NCI-H1694 (cell line): ENCODE results near the gene HELZ.
A peak's percentile ranks its signal among the peaks of the same experiment; 100 is the strongest.
"Not testable (repeated sequence)": the region's sequence is repeated elsewhere in the genome, so short reads cannot be mapped to it uniquely, and the experiment has no call there.

ENCODE experiments used
- DNase-seq: peaks from one replicate; lab custom pipeline; 2025; lab: John Stamatoyannopoulos, UW

HELZ gene

DNA sequence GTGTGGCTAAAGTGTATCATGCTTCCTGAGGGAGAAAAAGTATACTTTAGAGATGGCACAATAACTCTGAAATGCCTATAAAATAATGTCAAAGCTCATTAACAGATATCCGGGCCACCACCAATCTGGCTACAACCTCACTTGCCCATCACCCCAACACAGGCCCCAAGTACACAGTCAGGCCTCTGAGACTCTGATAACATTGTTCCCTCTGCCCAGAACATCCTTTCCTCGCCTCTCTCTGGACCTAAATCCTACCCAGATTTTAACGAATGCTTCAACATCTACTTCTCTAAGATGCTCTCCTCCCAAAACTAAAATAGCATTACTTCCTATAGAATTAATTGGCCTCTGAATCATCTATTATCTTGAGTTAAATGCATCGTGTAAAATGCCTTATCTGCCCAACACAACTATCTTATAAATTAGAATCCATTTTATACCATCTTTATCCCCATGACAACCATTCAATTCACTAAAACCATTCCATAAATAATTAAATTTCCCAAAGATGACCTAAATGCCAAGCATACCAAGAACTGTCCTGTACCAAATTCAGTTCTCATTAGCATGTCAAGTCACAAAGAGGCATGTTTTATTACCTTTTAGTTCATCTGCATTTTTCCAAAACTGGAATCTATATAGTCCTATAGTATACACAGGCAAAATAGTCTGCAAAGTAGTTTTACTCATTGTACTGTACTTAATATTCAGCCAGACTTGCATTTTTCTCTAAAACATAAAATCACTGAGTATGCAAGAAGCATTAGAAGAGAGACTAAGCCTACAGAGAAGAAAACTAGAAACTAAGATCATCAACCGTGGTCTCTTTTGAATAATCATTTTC, 15.7 kb downstream of the HELZ start:
- no peak for DNase-seq

DNA sequence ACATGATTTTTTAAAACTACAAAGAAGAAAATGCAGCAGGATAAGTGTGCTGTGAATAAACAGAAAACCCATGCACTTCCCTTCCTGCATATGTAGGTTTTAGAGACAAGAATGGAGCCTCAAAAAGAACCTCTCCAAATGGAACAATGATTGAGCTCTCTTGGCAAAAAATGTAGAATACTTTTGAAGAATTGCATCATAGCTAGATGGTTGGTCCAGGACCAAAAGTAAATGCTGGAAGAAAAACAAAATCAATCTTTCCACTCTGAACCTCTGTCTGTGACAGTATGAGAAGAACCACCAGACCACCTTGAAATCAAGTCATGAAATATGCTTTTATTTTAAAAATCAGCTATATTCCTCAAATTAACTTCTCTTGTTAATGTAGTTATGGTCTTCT, 17.5 kb downstream of the HELZ start:
- no peak for DNase-seq

DNA sequence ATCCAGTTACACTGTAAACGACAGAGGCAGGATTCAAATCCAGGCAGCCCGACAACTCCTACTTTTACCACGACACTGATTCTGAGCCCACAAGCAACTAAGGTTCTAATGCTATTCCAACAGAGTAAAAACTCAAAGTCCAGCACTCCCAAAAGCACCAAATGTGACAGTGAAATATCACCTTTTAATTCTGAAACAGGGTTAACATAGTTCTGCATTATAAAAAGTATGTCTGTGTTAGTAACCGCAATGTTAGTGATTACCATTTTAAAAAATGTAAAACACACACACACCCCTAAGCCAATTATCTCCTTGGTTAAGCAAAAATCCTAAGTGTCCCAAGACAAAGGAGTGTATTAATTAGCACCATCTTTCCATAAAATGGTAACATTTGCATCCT, 19.7 kb downstream of the HELZ start:
- no peak for DNase-seq

DNA sequence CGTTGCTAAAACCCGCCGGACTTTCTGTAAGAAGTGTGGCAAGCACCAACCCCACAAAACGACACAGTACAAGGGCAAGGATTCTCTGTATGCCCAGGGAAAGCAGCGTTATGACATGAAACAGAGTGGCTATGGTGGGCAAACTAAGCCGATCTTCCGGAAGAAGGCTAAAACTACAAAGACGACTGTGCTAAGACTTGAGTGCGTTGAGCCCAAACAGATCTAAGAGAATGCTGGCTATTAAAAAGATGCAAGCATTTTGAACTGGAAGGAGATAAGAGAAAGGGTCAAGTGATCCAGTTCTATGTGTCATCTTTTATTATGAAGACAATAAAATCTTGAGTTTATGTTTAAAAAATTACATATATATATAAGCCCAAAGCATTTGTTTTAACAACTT, 20.3 kb downstream of the HELZ start:
- no peak for DNase-seq

DNA sequence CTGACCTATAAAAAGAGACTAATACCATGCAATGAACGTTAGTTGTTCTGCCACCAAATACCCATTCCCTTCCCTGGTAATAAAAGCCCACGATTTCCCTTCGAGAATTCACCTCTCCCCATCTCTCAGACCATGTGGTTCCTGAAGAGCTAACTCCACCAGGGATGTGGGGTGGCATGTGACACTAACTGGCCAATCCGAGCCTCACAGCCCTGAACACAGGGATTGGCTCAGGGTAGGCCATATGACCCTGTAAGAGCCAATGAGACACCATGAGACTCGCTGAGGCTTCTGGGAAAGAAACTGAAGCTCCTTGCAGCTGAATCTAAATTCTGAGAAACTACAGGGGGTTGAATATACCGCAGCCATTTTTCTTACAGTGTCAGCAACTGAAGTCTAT, 21.1 kb downstream of the HELZ start:
- DNase-seq, result no peak

DNA sequence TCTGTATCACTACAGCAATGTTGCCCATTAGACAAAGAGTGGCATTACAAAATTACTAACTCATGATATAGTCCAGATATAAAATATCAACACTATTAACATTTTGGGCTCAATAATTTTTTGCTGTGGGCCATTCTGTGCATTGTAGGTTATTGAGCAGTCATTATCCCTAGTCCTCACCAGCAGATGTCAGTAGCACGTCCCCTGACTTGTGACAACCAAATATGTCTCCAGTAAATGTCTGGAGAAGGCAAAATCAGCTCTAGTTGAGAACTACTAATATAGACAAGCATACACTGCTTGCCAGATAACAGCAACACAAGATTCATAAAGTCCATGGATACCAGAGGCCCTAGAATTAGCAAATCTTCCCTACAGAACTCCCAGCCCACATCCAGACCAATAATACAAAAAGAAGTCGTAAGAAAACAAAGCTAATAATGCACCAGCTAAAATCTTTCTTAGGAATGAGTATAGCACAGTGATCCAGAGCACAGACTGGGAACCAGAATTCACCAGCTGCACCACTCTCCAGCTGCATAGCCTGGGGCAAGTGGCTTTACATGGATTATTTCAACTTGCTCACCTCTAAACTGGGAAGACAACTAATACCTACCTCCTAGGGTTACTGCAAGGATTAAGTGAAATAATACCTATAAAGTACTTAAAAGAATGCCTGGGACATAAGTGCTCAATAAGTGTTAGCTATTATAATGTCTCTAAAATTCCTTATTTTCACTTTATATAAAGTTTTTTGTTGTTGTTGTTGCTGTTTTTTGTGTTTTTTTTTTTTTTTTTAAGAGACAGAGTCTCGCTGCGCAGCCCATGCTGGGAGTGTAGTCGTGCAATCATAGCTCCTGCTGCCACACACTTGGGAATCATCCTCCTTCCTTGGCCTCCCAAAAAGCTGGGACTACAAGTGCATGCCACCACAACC, 23.7 kb downstream of the HELZ start:
- peak; percentile 11 for DNase-seq

DNA sequence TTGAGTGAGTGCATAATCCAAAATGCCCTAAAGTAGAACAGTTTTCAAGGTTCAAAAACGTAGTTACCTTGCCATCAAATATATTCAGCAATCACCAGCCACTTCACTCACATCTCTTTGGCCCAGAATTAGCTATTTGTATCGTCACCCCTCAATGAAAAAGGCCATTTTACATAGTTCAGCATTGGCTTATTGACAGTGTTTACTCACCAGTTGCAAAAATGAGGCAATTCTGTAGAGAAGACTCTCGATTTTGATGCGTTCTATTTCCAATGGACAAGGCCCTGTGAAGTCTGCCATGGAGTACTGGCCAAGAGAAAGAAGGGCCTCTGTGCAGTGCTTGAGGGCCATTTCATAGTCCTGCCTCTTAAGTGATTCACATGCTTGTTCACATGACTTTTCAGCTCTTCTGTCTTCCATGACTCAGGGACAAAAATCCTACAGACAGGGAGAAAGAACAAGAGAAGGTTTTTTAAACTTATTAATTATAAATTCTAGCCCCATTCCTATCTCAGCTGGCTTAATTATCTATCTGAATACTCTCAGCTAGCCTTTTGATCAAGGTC, 26.5 kb downstream of the HELZ start:
- no peak for DNase-seq

DNA sequence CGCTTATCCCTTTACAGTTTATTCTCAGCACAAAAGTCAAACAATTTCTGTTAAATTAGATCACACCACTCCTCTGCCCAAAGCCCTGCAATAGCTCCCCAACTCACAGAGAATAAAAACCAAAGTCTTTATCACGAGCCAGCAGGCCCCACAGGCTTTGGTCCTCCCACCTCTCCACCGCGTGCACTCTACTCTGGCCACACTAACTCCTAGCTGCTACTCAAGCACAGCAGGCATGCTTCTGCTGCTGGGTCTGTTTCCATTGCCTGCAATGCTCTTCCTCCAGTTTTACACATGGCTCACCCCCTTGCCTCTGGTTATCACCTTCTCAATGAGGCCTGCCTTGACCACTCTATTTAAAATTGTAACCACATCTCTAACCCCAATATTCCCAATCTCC, 27.6 kb downstream of the HELZ start:
- DNase-seq, result no peak

DNA sequence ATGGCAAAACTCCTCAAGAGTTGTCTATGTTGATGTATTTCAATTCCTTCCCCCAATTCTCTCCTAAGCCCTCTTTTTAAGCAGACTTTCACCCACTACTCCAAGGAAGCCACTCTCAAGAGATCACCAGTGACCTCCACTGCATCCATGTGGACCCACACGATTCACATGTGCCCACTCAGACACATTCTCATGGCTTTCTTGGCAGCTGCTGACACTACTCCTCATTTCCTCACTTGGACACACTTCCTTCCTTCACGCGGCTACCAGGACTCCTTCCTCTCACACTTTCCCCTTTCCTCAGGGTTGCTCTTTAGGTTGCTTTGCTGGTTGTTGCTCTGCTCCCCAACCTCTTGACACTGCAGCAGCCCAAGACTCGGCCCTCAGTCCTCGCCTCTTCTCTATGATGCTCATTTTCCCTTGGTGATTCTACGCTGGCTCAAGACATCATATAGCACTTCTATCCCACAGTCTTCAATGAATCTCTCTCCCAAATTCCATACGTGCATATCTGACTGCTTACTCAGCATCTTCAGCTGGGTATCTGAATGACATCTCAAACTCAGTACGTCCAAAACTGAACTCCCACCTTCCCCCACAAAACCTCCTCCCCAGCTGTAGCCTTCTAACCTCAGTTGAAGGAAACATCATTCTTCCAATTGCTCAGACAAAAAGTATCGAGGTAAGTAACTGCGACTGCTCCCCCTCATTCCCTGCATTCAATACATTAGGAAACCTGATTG, 28.2 kb downstream of the HELZ start:
- no peak for DNase-seq

DNA sequence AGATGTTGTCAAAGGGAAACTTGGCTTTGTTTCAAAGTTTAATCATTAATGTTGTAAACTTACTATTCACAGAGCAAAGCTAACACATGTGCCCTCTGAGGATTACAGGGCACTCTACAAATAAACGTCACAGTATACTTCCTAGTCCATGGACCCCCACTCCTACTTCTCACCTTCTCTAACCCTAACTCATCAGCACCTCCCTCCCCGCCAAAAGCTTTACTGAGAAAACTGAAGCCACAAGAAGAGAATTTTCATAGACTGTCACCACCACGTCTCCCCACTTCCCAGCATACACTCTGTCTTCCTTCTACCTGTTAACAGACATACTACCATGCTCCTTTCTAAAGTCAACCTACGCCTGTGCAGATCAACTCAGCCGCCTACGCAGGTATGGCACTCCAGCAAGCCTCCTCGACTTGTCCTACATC, 29.0 kb downstream of the HELZ start:
- no peak for DNase-seq

DNA sequence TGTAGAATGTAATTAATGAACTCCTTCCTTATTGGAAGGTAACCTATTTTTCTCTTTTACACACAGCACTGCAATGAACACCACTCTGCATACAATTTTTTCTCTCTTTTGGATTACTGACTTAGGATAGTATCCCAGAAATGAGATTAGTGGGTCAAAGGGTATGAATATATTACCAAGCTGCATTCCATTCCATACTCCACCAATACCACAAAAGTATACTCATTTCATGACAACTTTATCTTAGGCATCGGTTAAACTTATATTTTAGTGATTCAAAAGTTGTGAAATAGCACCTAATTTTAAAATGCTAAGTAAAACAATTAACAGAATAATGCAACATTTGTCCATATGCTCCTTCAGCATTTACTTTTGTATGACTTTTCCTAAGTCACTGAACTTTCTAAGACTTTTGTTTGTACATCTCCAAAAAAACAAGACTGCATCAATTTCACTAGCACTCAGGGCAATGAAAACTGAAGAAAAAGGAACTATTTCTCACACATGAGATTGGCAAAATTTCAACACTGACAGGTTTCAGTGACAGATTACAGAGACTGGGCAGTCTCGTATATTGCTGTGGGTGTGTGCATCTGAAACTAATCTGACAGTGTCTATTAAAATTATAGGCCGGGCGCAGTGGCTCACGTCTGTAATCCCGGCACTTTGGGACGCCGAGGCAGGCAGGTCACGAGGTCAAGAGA, 32.1 kb downstream of the HELZ start:
- no peak for DNase-seq

DNA sequence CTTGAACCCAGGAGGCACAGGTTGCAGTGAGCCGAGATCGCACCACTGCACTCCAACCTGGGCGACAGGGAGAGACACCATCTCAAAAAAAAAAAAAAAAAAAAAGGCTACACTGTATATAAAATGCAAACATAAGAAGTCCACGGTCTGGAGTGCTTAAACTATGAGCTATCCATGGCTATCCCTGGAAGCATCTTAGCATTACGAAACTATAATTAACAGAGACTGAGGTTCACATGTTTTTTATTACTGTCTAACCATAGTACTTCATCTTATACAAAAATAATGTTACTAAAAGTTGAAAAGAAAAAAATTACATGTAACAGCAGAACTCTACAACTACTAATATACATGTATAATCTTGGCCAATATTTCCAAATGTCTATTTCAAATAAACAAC, 32.8 kb downstream of the HELZ start:
- DNase-seq, result no peak

DNA sequence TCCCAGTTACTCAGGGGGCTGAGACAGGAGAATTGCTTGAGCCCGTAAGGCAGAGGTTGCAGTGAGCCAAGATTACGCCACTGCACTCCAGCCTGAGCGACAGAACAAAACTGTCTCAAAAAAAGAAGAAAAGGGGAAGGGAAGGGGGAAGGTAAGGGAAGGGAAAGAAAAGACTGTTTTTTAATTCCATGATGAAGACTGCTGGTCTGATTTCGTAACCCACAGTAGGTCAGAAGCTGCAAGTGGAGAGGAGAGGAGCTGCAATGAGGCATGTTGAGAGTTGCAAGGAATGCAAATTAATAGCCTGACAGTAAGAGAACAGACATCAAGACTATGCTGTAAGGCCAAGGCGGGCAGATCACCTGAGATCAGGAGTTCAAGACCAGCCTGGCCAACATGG, 33.3 kb downstream of the HELZ start:
- DNase-seq, result no peak

DNA sequence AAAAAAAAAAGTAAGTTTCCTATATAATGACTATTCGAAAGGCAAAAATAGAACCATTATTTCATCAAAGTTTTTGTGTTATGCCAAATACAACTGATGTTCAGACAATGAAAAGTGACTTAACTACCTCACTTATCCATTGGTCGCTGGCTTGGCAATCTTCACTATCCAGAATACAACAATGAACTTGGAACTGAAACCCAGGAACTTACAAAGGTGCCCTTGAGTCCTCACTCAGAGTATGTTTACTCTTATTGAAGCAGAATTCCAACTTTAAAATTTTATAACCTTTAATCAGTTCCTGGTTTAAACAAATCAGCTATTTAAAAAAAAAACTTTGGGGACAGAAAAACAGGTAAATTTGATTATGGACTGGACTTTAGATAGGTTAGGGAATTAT, 34.1 kb downstream of the HELZ start:
- DNase-seq, result no peak

DNA sequence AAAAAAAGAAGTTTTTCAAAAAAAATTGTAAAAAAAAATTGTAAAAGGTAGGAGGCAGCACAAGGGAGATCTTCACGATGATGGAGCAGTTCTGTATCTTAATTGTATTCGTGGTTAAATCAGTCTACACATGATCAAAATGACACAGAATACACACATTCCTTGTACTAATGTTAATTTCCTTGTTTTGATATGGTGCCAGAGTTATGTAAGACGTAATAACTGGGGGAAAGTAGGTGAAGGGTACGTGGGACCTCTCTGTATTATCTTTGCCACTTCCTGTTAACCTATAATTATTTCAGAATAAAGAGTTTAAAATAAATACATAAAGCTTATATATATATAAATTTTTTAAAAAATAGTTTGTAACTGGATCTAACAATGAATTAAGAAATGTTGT, 36.8 kb downstream of the HELZ start:
- no peak for DNase-seq

DNA sequence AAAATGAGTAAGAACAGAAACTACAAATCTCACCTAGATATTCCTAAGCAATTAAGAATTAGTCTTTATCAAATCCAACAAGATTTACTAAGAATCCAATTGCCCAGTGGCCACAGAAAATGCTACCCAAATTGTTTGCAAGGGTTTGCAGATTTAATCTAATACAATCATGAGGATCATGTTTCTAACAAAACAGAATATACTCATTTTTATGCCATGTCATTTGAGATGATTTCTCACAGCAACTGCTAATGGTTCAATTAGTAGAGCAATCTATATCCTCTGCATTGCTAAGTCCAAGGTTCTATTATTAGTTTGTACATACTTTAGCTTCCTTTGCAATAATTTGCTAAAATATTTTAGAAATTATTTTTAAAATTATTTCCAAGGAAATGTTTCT, 41.2 kb downstream of the HELZ start:
- DNase-seq, result no peak

DNA sequence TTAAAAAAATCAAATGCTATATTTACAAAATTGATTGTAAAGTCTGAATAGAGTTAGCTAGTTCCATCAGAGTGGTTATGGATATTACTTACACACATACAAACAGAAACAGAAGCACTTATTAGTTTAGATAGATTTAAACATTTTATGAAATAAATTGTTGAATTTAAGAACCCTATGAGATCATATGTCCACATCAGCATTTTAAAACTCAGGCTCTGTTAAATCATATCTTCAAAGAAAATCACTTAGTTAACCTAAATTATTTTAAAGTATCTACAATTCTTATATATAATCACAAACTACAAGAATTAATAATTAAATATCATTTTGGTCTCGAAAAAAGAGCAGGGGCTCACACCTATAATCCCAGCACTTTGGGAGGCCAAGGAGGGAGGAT, 42.5 kb downstream of the HELZ start:
- no peak for DNase-seq

DNA sequence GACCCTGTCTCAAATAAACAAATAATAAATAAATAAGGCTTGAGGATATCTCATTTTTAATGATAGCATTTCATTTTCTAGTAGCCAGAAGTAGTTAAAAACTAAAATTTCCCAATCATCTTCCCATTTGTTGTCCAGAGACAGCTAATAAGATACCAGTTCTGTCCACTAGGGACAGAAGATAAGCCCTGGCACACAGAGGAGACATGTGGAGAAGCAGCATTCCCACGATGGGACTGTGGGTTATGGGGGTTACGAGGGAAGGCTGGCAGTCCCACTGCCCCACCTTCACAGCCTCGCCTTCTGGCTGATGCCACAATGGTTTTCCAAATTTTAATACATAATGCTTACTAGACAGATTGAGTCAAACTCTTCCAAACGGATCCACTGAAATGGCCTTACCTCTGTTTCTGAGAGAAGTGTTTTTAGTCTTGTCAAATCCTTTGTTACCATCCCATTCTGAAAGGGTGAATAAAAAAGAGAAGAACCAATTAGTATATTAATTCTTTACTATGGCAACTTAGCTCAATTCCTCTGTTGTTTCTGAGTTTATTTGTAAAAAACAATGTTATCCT, 44.2 kb downstream of the HELZ start:
- no peak for DNase-seq

DNA sequence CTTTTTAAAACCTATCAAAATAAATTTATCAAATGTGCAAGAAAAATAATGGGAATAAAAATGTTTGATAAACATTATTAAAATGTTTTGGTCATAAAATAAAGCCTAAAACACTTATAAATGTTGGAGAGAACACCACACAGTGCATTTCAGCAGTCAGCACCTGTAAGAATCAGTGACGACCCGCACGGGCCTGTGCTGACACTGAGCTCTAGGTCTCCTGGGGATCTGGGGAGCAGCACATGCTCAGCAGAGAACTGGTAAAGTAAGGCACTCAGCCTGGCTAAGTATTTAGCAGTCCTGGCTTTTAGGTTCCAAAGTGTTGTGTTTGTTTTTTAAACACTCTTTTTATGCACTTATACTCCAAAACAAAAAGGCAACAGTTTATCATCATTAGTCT, 46.9 kb downstream of the HELZ start:
- DNase-seq, result no peak

DNA sequence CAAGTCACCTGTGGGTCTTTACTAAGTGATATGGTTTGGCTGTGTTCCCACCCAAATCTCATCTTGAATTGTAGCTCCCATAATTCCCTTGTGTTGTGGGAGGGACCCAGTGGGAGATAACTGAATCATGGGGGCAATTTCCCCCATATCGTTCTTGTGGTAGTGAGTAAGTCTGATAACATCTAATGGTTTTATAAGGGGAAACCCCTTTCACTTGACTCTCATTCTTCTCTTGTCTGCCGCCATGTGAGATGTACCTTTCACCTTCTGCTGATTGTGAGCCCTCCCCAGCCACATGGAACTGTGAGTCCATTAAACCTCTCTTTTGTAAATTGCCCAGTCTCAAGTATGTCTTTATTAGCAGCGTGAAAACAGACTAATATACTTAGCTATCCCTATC, 48.0 kb downstream of the HELZ start:
- not testable (repeated sequence) for DNase-seq

DNA sequence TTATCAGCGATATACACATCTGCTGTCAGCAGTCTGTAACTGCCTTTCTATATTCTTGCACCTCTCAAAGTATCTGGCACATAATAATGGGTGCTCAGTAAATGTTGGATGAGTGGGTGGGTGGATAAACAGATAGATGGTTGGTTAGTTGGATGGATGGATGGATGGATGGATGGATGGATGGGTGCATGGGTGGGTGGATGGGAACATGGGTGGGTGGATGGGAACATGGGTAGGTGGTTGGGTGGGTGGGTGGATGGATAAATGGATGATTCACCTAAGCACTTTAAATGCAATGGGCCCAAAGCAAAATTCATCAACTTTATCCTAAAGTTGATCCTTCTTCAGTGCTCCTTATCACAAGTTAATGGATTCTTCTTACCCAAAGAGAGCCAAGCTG, 48.6 kb downstream of the HELZ start:
- DNase-seq, result no peak
